ENCODE data around the gene GDA.

The GDA gene

GRCh38 chr9:72202009-72202408 lies 52.8 kb downstream of the GDA start:
- peaks cover 3% of the 10 kb centered on the region for H3K27me3 Mint-ChIP-seq (ENCODE audit: low read depth)
- TF ChIP-seq, protein P1, sequence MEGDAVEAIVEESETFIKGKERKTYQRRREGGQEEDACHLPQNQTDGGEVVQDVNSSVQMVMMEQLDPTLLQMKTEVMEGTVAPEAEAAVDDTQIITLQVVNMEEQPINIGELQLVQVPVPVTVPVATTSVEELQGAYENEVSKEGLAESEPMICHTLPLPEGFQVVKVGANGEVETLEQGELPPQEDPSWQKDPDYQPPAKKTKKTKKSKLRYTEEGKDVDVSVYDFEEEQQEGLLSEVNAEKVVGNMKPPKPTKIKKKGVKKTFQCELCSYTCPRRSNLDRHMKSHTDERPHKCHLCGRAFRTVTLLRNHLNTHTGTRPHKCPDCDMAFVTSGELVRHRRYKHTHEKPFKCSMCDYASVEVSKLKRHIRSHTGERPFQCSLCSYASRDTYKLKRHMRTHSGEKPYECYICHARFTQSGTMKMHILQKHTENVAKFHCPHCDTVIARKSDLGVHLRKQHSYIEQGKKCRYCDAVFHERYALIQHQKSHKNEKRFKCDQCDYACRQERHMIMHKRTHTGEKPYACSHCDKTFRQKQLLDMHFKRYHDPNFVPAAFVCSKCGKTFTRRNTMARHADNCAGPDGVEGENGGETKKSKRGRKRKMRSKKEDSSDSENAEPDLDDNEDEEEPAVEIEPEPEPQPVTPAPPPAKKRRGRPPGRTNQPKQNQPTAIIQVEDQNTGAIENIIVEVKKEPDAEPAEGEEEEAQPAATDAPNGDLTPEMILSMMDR (IDR thresholded peaks at IDR 0.05; ENCODE audit: unreplicated experiment in 3 of 3), result no peak
- H3K4me3 Mint-ChIP-seq, result no peak overlapping the region
- no peaks in the 10 kb centered on the region for H3K4me1 Mint-ChIP-seq
- H3K27ac Mint-ChIP-seq, result no peak overlapping the region
- no peaks in the 10 kb centered on the region for H3K9me3 Mint-ChIP-seq
- H3K36me3 Mint-ChIP-seq (ENCODE audit: low read depth), result no peaks in the 10 kb centered on the region

GRCh38 chr9:72203205-72203803 lies 54.1 kb downstream of the GDA start:
- no peaks in the 10 kb centered on the region for H3K4me1 Mint-ChIP-seq
- no peak overlapping the region for H3K27ac Mint-ChIP-seq
- H3K36me3 Mint-ChIP-seq (ENCODE audit: low read depth), result no peaks in the 10 kb centered on the region

GRCh38 chr9:72204062-72204461 lies 54.8 kb downstream of the GDA start:
- Mint-ChIP-seq H3K27ac (no peak overlapping the region), H3K4me3 (no peak overlapping the region), H3K4me1 (no peaks in the 10 kb centered on the region), H3K36me3 (ENCODE audit: low read depth) (no peaks in the 10 kb centered on the region), H3K27me3 (ENCODE audit: low read depth) (peaks cover 3% of the 10 kb centered on the region), H3K9me3 (no peaks in the 10 kb centered on the region)
- TF ChIP-seq, protein P1 (IDR thresholded peaks at IDR 0.05; ENCODE audit: unreplicated experiment in 3 of 3), result no peak

More at GRCh38 chr9:72203205-72203803, 54.1 kb downstream of the GDA start:
- peaks cover 3% of the 10 kb centered on the region for H3K27me3 Mint-ChIP-seq (ENCODE audit: low read depth)
- no peaks in the 10 kb centered on the region for H3K9me3 Mint-ChIP-seq
- TF ChIP-seq, protein P1 (IDR thresholded peaks at IDR 0.05; ENCODE audit: unreplicated experiment in 3 of 3), result peak; percentile 42 to 53 (median 43)
- no peak overlapping the region for H3K4me3 Mint-ChIP-seq

GRCh38 chr9:72205513-72205912 lies 56.3 kb downstream of the GDA start:
- Mint-ChIP-seq H3K4me3 (no peak overlapping the region), H3K27ac (no peak overlapping the region), H3K27me3 (ENCODE audit: low read depth) (peaks cover 3% of the 10 kb centered on the region), H3K9me3 (no peaks in the 10 kb centered on the region), H3K4me1 (no peaks in the 10 kb centered on the region), H3K36me3 (ENCODE audit: low read depth) (no peaks in the 10 kb centered on the region)
- TF ChIP-seq, protein P1 (IDR thresholded peaks at IDR 0.05; ENCODE audit: unreplicated experiment in 3 of 3), result no peak

DNA sequence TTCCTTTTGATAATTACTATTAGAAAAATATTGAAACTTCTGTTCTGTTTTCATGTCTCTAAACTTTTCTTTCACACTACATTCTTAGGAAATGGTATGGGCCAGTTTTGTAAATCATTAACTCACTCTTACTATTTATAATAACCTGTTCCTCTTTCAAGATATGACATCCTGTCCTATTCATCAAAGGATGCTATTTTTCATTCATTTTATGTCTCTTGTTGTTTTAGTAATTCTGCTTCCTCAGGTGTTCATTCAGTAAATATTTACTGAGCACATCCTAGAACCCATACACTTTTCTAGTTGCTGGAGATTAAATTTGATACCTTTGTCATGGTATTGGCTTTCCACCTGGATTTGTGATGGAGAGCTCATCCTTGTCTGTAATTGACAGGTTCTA lies 58.0 kb downstream of the GDA start:
- H3K27me3 Mint-ChIP-seq (ENCODE audit: low read depth), result no peaks in the 10 kb centered on the region
- no peak overlapping the region for H3K27ac Mint-ChIP-seq
- no peaks in the 10 kb centered on the region for H3K4me1 Mint-ChIP-seq
- H3K4me3 Mint-ChIP-seq, result no peak overlapping the region
- peaks cover 3% of the 10 kb centered on the region for H3K9me3 Mint-ChIP-seq
- no peaks in the 10 kb centered on the region for H3K36me3 Mint-ChIP-seq (ENCODE audit: low read depth)
- TF ChIP-seq, protein P1 (IDR thresholded peaks at IDR 0.05; ENCODE audit: unreplicated experiment in 3 of 3), result no peak

GRCh38 chr9:72210522-72210921 lies 61.3 kb downstream of the GDA start:
- TF ChIP-seq, protein P1 (IDR thresholded peaks at IDR 0.05; ENCODE audit: unreplicated experiment in 3 of 3), result no peak
- no peaks in the 10 kb centered on the region for H3K4me1 Mint-ChIP-seq
- no peak overlapping the region for H3K27ac Mint-ChIP-seq
- H3K9me3 Mint-ChIP-seq, result peaks cover 5% of the 10 kb centered on the region
- no peaks in the 10 kb centered on the region for H3K36me3 Mint-ChIP-seq (ENCODE audit: low read depth)
- no peaks in the 10 kb centered on the region for H3K27me3 Mint-ChIP-seq (ENCODE audit: low read depth)
- no peak overlapping the region for H3K4me3 Mint-ChIP-seq

Data from nephron (organoid).